CD4-positive, alpha-beta T cell treated with Interleukin-4 for 1 hour (primary cell): Measurements from ENCODE around the gene SLC35E2B.
"Not testable (repeated sequence)": the region's sequence is repeated elsewhere in the genome, so short reads cannot be mapped to it uniquely, and the experiment has no call there.

Experiments used
- DNase-seq, 2 donors: peaks; one replicate each; pipeline ENCODE4 v3.0.0-alpha.2; 2020 to 2022

SLC35E2B gene

DNA sequence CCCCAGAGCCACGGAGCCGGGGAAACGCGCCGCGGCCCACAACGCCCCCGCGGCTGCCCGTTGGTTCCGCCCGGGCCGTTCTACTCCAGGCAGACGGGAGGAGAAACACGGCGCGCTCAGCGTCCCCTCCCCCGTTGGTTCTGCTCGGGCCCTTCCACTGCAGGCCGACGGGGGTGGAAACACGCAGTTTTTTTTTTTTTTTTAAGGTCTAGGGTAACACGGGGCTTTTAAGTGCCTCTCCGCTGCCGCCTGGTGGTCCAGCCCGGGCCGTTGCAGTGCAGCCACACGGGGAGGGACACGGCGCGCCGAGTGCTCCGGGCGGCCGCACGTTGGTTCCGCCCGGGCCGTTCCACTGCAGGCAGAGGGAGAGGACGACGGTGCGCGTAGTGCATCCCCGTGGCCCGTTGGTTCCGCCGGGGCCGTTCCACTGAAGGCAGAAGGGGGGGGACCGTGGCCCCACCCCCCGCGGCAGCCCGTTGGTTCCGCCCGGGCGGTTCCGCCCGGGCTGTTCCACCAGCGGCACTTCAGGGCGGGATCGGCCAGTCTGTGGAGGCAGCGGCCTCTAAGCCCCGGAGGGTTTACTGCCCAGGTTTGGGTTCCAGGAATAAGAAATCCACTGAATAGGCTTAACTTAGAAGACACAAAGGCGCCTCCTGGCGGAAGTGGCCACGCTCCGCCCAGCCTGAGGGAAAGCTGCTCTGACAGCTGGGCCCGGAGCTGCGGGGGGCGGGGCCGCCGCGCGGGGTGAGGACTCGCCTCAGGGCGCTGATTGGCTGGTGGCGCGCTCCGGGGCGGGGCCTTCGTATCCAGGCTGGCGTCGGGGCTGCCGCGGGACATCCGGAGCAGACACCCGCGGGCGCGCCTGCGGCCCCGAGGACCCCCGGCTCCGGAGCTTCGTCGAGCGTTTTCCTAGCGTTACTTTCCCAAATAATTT lies at the start of gene SLC35E2B:
Gene SLC35E2B (minus strand): TSS at position 82 of the 934 bp plus-strand sequence. CDS start 16,096 bp downstream, outside the sequence.
- peak; percentile 91 to 98 for DNase-seq

- not testable (repeated sequence) for DNase-seq
Observed at GRCh38 chr1:1741013-1741412, 48.4 kb upstream of the SLC35E2B start.

- DNase-seq, result not testable (repeated sequence)
Observed at GRCh38 chr1:1738799-1739337, 46.3 kb upstream of the SLC35E2B start.

- not testable (repeated sequence) for DNase-seq
Observed at GRCh38 chr1:1737675-1738590, 45.3 kb upstream of the SLC35E2B start.

GRCh38 chr1:1732381-1732780 lies 39.8 kb upstream of the SLC35E2B start:
- no peak for DNase-seq

DNA sequence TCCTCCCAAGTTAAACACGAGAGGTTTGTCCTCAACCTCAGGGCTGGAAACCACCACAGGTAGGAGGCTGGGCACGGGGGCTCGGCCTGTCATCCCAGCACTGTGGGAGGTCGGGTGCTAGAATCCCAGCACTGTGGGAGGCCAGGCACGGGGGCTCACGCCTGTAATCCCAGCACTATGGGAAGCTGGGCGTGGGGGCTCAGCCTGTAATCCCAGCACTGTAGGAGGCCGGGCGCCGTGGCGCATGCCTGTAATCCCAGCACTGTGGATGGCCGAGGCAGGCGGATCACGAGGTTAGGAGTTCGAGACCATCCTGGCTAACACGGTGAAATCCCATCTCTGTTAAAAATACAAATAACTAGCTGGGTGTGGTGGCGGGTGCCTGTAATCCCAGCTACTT lies 38.3 kb upstream of the SLC35E2B start:
- no peak for DNase-seq

DNA sequence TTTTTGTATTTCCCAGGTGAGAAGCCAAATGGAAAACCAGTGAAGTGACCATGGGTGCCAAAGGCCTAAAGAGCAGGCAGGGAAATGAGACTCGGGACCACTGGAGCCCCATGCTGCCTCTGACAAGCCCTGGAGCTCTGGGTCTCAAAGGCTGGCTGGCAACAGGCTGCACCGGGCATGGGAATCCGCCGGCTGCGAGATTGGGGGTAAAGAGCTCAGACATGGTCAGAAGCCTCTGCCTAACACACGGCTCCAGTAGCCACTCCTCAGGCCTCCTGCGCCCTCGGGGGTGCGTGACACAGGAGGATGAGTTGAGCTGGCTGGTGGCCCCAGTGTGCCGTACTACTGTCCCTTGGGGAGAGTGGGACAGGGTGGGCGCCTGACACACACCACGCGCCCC lies 37.6 kb upstream of the SLC35E2B start:
- not testable (repeated sequence) for DNase-seq

- DNase-seq, result not testable (repeated sequence)
Observed at GRCh38 chr1:1729116-1729816, 36.7 kb upstream of the SLC35E2B start.

GRCh38 chr1:1728308-1729005 lies 35.9 kb upstream of the SLC35E2B start:
- DNase-seq, result peak; percentile 21 to 65

DNA sequence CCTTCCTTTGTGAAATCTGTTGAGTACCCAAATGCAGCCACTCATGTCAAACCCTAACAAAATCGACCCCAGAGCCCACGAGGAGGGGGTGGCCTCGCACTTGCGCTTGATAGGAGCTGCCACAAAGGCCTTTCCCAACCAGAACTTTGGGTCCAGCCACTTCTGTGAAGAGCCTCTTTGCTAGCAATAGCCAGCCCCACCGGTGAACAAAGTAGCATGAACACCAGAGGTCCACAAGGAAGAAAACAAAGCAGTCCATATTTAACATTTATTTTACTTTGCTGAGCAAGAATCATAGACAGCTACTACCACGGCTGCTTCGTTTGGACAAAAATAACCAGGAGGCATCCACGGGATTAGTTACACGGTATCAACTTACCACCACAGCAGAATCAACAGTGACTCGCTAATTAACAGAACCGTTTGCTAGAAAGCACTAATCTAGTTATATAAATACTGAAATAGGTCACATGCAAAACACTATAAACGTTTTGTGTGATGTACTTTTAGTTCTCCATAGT lies 34.6 kb upstream of the SLC35E2B start:
- not testable (repeated sequence) for DNase-seq

DNA sequence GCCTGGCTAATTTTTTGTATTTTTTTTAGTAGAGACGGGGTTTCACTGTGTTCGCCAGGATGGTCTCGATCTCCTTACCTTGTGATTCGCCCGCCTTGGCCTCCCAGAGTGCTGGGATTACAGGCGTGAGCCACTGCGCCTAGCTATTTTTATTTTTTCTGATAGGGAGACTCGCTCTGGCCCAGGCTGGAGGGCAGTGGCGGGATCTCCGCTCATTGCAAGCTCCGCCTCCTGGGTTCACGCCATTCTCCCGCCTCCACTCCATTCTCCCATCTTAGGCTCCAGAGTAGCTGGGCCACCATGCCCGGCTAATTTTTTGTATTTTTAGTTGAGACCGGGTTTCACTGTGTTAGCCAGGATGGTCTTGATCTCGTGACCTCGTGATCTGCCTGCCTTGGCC lies 33.5 kb upstream of the SLC35E2B start:
- not testable (repeated sequence) for DNase-seq

GRCh38 chr1:1724035-1724864 lies 31.7 kb upstream of the SLC35E2B start, which contains the start of gene CDK11A:
TSS of gene CDK11A (minus strand) at chr1:1724357. CDS start at chr1:1722818, 1,539 bp downstream.
- DNase-seq, result peak; percentile 97 to 99

- no peak for DNase-seq
Observed at GRCh38 chr1:1721201-1721600, 28.6 kb upstream of the SLC35E2B start.

GRCh38 chr1:1715109-1715883 lies 22.7 kb upstream of the SLC35E2B start:
- DNase-seq, result not testable (repeated sequence)

GRCh38 chr1:1707897-1708296 lies 15.3 kb upstream of the SLC35E2B start:
- not testable (repeated sequence) for DNase-seq

DNA sequence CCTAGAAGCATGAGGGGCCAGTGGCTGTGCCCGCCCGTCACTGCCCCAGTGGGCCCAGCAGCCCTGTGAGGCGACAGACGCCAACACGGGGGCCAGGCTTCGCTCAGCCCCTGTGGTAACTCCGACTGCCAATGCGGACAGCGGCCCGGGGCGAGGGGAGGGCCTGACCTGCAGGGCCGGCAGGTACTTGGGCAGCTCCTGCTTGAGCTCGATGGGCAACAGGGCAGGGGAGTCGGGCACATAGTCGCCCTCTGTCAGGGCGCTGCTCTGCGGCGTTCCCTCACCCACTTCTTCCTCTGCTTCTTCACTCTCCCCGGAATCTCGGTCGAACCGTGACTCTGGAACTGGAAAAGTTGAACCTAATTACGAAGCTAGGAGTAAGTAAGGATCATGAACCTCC lies 14.6 kb upstream of the SLC35E2B start:
- DNase-seq, result not testable (repeated sequence)

- DNase-seq, result not testable (repeated sequence)
Observed at GRCh38 chr1:1705623-1706022, 13.0 kb upstream of the SLC35E2B start.

- DNase-seq, result not testable (repeated sequence)
Observed at GRCh38 chr1:1704284-1704957, 11.8 kb upstream of the SLC35E2B start.

DNA sequence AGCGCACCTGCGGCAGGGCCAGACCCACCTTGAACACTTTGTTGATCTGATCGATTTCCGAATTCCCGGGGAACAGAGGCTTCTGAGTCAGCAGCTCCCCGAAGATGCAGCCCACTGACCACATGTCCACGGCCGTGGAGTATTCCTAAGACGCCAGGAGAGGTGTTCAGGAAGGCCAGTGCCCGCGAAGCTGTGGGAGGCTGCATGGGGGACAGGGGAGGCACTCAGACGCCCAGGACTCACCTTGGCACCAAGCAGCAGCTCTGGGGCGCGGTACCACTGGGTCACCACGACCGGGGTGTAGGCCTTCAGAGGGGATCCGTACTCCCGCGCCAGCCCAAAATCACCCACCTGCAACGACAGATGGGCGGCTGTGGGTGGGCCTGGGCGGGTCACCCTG lies 11.2 kb upstream of the SLC35E2B start:
- no peak for DNase-seq
